Erythroblast (primary cell): ENCODE measurements around the gene ASAP2.

ENCODE experiments used
- GATA1 ChIP-seq: IDR thresholded peaks from 2 replicates; pipeline ENCODE4 v1.6.1; 2011; ENCODE audit warnings: low read depth, mild to moderate bottlenecking, control low read depth, low read length, moderate library complexity
- POLR2A ChIP-seq: IDR thresholded peaks from 2 replicates; pipeline ENCODE4 v1.6.1; 2011; ENCODE audit warnings: mild to moderate bottlenecking, low read length

GRCh38 chr2:9251154-9252001, 44.8 kb downstream of the ASAP2 start:
- TF ChIP-seq POLR2A (no peak), GATA1 (no peak)
